IMR-90 (cell line): ENCODE data around the gene AMT.

Experiments used
- CTCF ChIP-seq: conservative IDR thresholded peaks from 2 replicates; pipeline ENCODE4 v1.5.1; 2012; ENCODE audit warnings: mild to moderate bottlenecking, low read depth, low read length, improper control_type of control experiment
- RAD21 ChIP-seq: IDR thresholded peaks from 2 replicates; pipeline ENCODE4 v1.6.1; 2012; ENCODE audit warnings: low read length, improper control_type of control experiment

- TF ChIP-seq CTCF (no peak), RAD21 (no peak)
Measured at GRCh38 chr3:49385617-49386016, 36.7 kb downstream of the AMT start.
